ENCODE results near the gene ACKR3. TPM values are rescaled to one million over a fixed set of nuclear protein-coding genes. Genes with fewer than 3 reads are reported as not detected.
A peak's percentile ranks its signal among the peaks of the same experiment; 100 is the strongest.

Gene ACKR3
- total and polyA plus RNA-seq, 10 of the 15 experiments (the other 5 are each of a cell fraction or from before 2014, with no cell fraction given), result 3.0 to 154 (median 6.4) TPM

GRCh38 chr2:236545814-236546480 lies 23.7 kb upstream of the ACKR3 start (continued):
- TF ChIP-seq HCFC1 (IDR thresholded peaks at IDR 0.05; ENCODE audit: low read length) (no peak), BRCA1 (IDR thresholded peaks at IDR 0.05; ENCODE audit: low read depth, low read length) (no peak), YBX1 (IDR thresholded peaks at IDR 0.05) (no peak), ATF3 (IDR thresholded peaks at IDR 0.05; ENCODE audit: borderline replicate concordance, extremely low read depth, low read depth, low read length) (no peak), NR2C2 (IDR thresholded peaks at IDR 0.05; ENCODE audit: borderline replicate concordance, control insufficient read depth, insufficient read length, low read depth) (no peak), SUZ12 (IDR thresholded peaks at IDR 0.05; ENCODE audit: unreplicated experiment) (no peak), HDAC6 (IDR thresholded peaks at IDR 0.05; ENCODE audit: unreplicated experiment) (no peak), MYB (IDR thresholded peaks at IDR 0.05; ENCODE audit: borderline replicate concordance, low read depth, low read length) (no peak), ZBTB11 (CRISPR knock-in tag; IDR thresholded peaks at IDR 0.05) (no peak), HDGF (IDR thresholded peaks at IDR 0.05) (no peak), RAD51 (IDR thresholded peaks at IDR 0.05) (no peak), FOXK2 (IDR thresholded peaks at IDR 0.05) (no peak; the same call in 1 of the 2 replicates), LARP7 (IDR thresholded peaks at IDR 0.05) (no peak), ZNF622 (IDR thresholded peaks at IDR 0.05) (no peak), USF2 (IDR thresholded peaks at IDR 0.05; ENCODE audit: borderline replicate concordance, low read depth, low read length) (no peak), CEBPZ (IDR thresholded peaks at IDR 0.05; ENCODE audit: low read depth, low read length) (no peak), SP1 (IDR thresholded peaks at IDR 0.05; ENCODE audit: low read depth, low read length) (peak; percentile 31), JUNB (IDR thresholded peaks at IDR 0.05) (no peak), MYC (IDR thresholded peaks at IDR 0.05; ENCODE audit: insufficient read depth, insufficient read length, insufficient replicate concordance, low read length, severe bottlenecking) (no peak), WRNIP1 (IDR thresholded peaks at IDR 0.05; ENCODE audit: borderline replicate concordance, low read depth, low read length) (0 out of 2 replicates have a peak, but pooled peaks have one; percentile 35)
